Thyroid gland (tissue), 4 donors: ENCODE results near the gene RASGRP4. TPM values are rescaled to one million over a fixed set of nuclear protein-coding genes. Genes with fewer than 3 reads are reported as not detected.

Experiments used
- DNase-seq, 2 donors: peaks; one replicate each; pipeline ENCODE4 v3.0.0-alpha.2; 2019
- H3K27ac ChIP-seq, 3 donors: fragments of 200-600 bp; sonication (generic); 1 replicate in 2 of 3; 2 replicates in 1 of 3; pipeline ENCODE4 v1.5.1; 2016 to 2019; ENCODE audit warnings: mild to moderate bottlenecking in 1 of 3, moderate library complexity in 1 of 3
- H3K27me3 ChIP-seq: fragments of 200-600 bp; sonication (generic); one replicate; pipeline ENCODE4 v1.5.1; 2019
- H3K36me3 ChIP-seq, 2 donors: fragments of 200-600 bp; sonication (generic); one replicate each; pipeline ENCODE4 v1.5.1; 2016 to 2019
- H3K4me1 ChIP-seq, 2 donors: fragments of 200-600 bp; sonication (generic); one replicate each; pipeline ENCODE4 v1.5.1; 2017 to 2019
- H3K4me3 ChIP-seq, 3 donors: fragments of 200-600 bp; sonication (generic); replicated peaks in 1 of 3; 1 replicate in 2 of 3; 2 replicates in 1 of 3; pipeline ENCODE4 v1.5.1; 2016; ENCODE audit warnings: mild to moderate bottlenecking in 1 of 3
- H3K9me3 ChIP-seq: fragments of 200-600 bp; sonication (generic); one replicate; pipeline ENCODE4 v1.5.1; 2017
- CTCF ChIP-seq, 6 experiments: fragments of 200-600 bp in 3 of 6; fragments of 450-650 bp in 3 of 6; sonication (generic) in 3 of 6; IDR thresholded peaks; one replicate each; pipeline ENCODE4 v1.5.1; 2016 to 2019; ENCODE audit warnings: antibody characterized with exemption in 6 of 6, mild to moderate bottlenecking in 2 of 6, inconsistent platforms in 1 of 6, moderate library complexity in 1 of 6
- POLR2A ChIP-seq, 2 donors: fragments of 450-650 bp; IDR thresholded peaks; one replicate each; pipeline ENCODE4 v1.6.1; 2017; ENCODE audit warnings: antibody characterized with exemption in 2 of 2, mild to moderate bottlenecking in 2 of 2, moderate library complexity in 1 of 2
- WGBS, 2 donors: methylation state at CpG; one replicate each; pipeline ENCODE4 v1.1.5; 2017; 5-methylcytosine and 5-hydroxymethylcytosine counted together
- intact Hi-C: fragments of 100-400 bp; cut with DNase I; formaldehyde crosslinking; loops from one replicate; pipeline ENCODE4 v1.15.1; 2023
- total RNA-seq, 4 donors: library from RNA; depleted of rRNA; stranded (reverse); fragments of >200 nt; gene quantifications; one replicate each; pipeline ENCODE4 v1.2.3, GENCODE V29; 2016

The RASGRP4 gene
- total RNA-seq, 4 donors from 2014 or later: 0.89 to 1.7 (median 1.2) TPM

GRCh38 chr19:38469151-38469550 is 43.1 kb upstream of the RASGRP4 start:
- no peaks in the 10 kb centered on the region for H3K27me3 ChIP-seq
- 70 to 79% methylated on average over 5 of the region's 5 CpGs for WGBS, 2 donors
- H3K9me3 ChIP-seq: no peaks in the 10 kb centered on the region
- no peak for DNase-seq
- no peak overlapping the region for H3K27ac ChIP-seq
- TF ChIP-seq POLR2A (IDR thresholded peaks at IDR 0.05): no peak
- TF ChIP-seq CTCF (IDR thresholded peaks at IDR 0.05): no peak
- H3K36me3 ChIP-seq: no peaks in the 10 kb centered on the region
- no peak overlapping the region for H3K4me3 ChIP-seq
- intact Hi-C loops: no loop called here
- H3K4me1 ChIP-seq: no peaks in the 10 kb centered on the region

GRCh38 chr19:38467541-38468525 is 41.8 kb upstream of the RASGRP4 start:
- Histone ChIP-seq H3K36me3 (no peaks in the 10 kb centered on the region), H3K9me3 (no peaks in the 10 kb centered on the region), H3K27ac (no peak overlapping the region), H3K27me3 (no peaks in the 10 kb centered on the region), H3K4me3 (no peak overlapping the region), H3K4me1 (no peaks in the 10 kb centered on the region)
- intact Hi-C loops: no loop called here
- no peak for DNase-seq
- TF ChIP-seq CTCF (IDR thresholded peaks at IDR 0.05) (no peak), POLR2A (IDR thresholded peaks at IDR 0.05) (no peak)
- WGBS, 2 donors: 92 to 94% methylated on average over 16 to 17 of the region's 17 CpGs

DNA sequence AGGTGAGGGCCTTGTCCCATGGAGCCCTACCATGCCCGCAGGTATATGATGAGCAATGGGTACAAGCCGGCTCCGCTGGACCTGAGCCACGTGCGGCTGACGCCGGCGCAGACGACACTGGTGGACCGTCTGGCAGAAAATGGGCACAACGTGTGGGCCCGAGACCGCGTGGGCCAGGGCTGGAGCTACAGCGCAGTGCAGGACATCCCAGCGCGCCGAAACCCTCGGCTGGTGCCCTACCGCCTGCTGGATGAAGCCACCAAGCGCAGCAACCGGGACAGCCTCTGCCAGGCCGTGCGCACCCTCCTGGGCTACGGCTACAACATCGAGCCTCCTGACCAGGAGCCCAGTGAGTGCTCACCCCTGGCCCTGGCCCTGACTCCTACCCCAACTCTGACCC is 40.0 kb upstream of the RASGRP4 start:
- DNase-seq: no peak
- no peaks in the 10 kb centered on the region for H3K9me3 ChIP-seq
- no peaks in the 10 kb centered on the region for H3K4me1 ChIP-seq
- H3K27ac ChIP-seq: no peak overlapping the region
- no peak for TF ChIP-seq CTCF (IDR thresholded peaks at IDR 0.05)
- TF ChIP-seq POLR2A (IDR thresholded peaks at IDR 0.05): no peak
- WGBS, 2 donors: 92 to 94% methylated on average over 26 of the region's 26 CpGs
- H3K36me3 ChIP-seq: no peaks in the 10 kb centered on the region
- no peak overlapping the region for H3K4me3 ChIP-seq
- intact Hi-C loops: no loop called here
- no peaks in the 10 kb centered on the region for H3K27me3 ChIP-seq

DNA sequence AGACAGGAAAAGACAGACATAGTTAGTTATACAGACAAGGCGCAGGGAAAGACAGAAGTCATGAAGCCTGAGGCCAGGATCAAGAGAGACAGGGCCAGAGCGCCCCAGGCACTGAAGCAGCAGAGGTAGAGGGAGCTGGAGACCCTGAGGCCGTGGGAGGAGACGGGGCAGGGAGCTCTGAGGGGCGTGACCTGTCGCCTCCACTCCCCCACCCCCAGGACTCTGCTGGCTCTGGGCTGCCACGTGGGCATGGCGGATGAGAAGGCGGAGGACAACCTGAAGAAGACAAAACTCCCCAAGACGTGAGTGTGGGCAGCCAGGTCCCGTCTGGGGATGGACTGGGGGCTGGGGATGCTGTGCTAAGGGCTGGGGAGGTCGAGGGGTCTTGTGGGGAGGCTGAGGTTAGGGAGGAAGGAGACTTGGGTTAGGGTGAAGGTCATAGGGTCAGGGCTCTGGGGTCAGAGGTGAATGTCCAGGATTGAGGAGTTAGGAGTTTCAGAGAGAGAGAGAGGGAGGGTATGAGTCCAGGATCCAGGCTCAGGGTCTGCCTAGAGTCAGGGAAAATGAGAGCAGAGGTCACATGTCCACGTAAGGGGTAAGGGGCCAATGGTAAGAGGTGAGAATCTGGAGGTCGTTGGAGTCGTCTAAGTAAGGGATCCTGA is 38.5 kb upstream of the RASGRP4 start:
- WGBS, 2 donors: 62 to 63% methylated on average over 15 of the region's 15 CpGs
- no peaks in the 10 kb centered on the region for H3K27me3 ChIP-seq
- no peak for DNase-seq
- intact Hi-C loops: no loop called here
- H3K9me3 ChIP-seq: no peaks in the 10 kb centered on the region
- H3K36me3 ChIP-seq: no peaks in the 10 kb centered on the region
- H3K4me3 ChIP-seq: no peak overlapping the region
- H3K27ac ChIP-seq: no peak overlapping the region
- H3K4me1 ChIP-seq: no peaks in the 10 kb centered on the region
- TF ChIP-seq POLR2A (IDR thresholded peaks at IDR 0.05) (no peak), CTCF (IDR thresholded peaks at IDR 0.05) (no peak)

GRCh38 chr19:38463365-38463764 is 37.3 kb upstream of the RASGRP4 start:
- TF ChIP-seq CTCF (IDR thresholded peaks at IDR 0.05): no peak
- no peak for TF ChIP-seq POLR2A (IDR thresholded peaks at IDR 0.05)
- DNase-seq: no peak
- Histone ChIP-seq H3K4me1 (no peaks in the 10 kb centered on the region), H3K36me3 (no peaks in the 10 kb centered on the region), H3K27me3 (no peaks in the 10 kb centered on the region), H3K27ac (no peak overlapping the region), H3K4me3 (no peak overlapping the region), H3K9me3 (no peaks in the 10 kb centered on the region)
- intact Hi-C loops: no loop called here
- WGBS, 2 donors: 92 to 95% methylated on average over 11 to 18 of the region's 18 CpGs
